Skeletal muscle tissue (tissue), 4 donors: Measurements from ENCODE around the gene SVOPL. TPM values are rescaled to one million over a fixed set of nuclear protein-coding genes. Genes with fewer than 3 reads are reported as not detected.

Experiments used
- H3K27ac ChIP-seq: one replicate; pipeline ENCODE4 v1.7.0; 2013; ENCODE audit warnings: mild to moderate bottlenecking, low read depth, low read length, inconsistent platforms
- H3K27me3 ChIP-seq, 3 donors: one replicate each; pipeline ENCODE4 v1.7.0; 2013; ENCODE audit warnings: low read length in 3 of 3; ENCODE audit not compliant: control insufficient read depth in 3 of 3, insufficient read depth in 3 of 3
- H3K36me3 ChIP-seq, 3 donors: one replicate each; pipeline ENCODE4 v1.7.0; 2013; ENCODE audit warnings: low read length in 3 of 3; ENCODE audit not compliant: control insufficient read depth in 3 of 3, insufficient read depth in 3 of 3
- H3K4me1 ChIP-seq, 3 donors: one replicate each; pipeline ENCODE4 v1.7.0; 2013; ENCODE audit warnings: low read length in 3 of 3, mild to moderate bottlenecking in 3 of 3; ENCODE audit not compliant: control insufficient read depth in 3 of 3, insufficient read depth in 3 of 3
- H3K4me3 ChIP-seq, 3 donors: one replicate each; pipeline ENCODE4 v1.7.0; 2013; ENCODE audit warnings: low read length in 3 of 3
- H3K9ac ChIP-seq, 3 donors: one replicate each; pipeline ENCODE4 v1.7.0; 2013; ENCODE audit warnings: low read length in 3 of 3, mild to moderate bottlenecking in 3 of 3, moderate library complexity in 2 of 3, low read depth in 1 of 3
- H3K9me3 ChIP-seq, 3 donors: one replicate each; pipeline ENCODE4 v1.7.0; 2013; ENCODE audit warnings: low read length in 3 of 3; ENCODE audit not compliant: control insufficient read depth in 3 of 3
- total RNA-seq: library from RNA; depleted of rRNA; stranded (reverse); fragments of >200 nt; gene quantifications from one replicate; pipeline ENCODE4 v1.2.3, GENCODE V29; 2014
- donor health status: Osteomylitis.

The SVOPL gene
- total RNA-seq, 1 donor from 2014 or later = not detected

GRCh38 chr7:138618506-138618905 is 82.7 kb downstream of the SVOPL start:
- Histone ChIP-seq H3K27me3 (no peaks in the 10 kb centered on the region), H3K36me3 (no peaks in the 10 kb centered on the region), H3K9ac (no peak overlapping the region), H3K9me3 (no peaks in the 10 kb centered on the region), H3K27ac (no peak overlapping the region), H3K4me1 (no peaks in the 10 kb centered on the region), H3K4me3 (no peak overlapping the region)

GRCh38 chr7:138616085-138616484 is 85.1 kb downstream of the SVOPL start:
- no peaks in the 10 kb centered on the region for H3K9me3 ChIP-seq
- no peaks in the 10 kb centered on the region for H3K27me3 ChIP-seq

GRCh38 chr7:138613630-138614029 is 87.5 kb downstream of the SVOPL start:
- no peaks in the 10 kb centered on the region for H3K36me3 ChIP-seq
- no peak overlapping the region for H3K9ac ChIP-seq
- H3K4me3 ChIP-seq = no peak overlapping the region
- H3K9me3 ChIP-seq = no peaks in the 10 kb centered on the region
- no peaks in the 10 kb centered on the region for H3K27me3 ChIP-seq
- no peaks in the 10 kb centered on the region for H3K4me1 ChIP-seq
- H3K27ac ChIP-seq = no peak overlapping the region

More at GRCh38 chr7:138616085-138616484, 85.1 kb downstream of the SVOPL start:
- H3K4me1 ChIP-seq = no peaks in the 10 kb centered on the region
- no peaks in the 10 kb centered on the region for H3K36me3 ChIP-seq
- no peak overlapping the region for H3K9ac ChIP-seq
- H3K27ac ChIP-seq = no peak overlapping the region
- no peak overlapping the region for H3K4me3 ChIP-seq

DNA sequence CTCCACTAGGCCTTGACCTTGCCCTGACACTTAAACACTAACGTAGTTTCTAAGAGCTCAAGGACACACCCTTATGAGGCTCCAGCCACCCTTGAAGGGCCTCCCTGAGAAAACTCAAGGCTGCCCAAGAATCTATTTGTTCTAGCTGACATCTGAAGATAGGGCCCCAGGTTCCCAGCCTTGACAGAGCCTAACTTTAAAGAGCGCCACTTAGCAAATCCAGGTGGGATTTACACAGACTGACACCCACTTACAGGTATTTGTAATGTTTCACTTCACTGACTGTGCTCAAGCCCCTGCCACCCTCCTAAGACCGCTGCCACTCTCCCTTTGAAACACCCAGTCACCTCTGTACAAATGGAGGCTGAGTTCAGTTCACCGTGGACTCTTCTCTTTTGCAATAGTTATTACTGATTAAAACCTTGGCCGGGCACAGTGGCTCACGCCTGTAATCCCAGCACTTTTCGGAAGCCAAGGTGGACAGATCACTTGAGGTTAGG is 90.4 kb downstream of the SVOPL start:
- Histone ChIP-seq H3K36me3 (no peaks in the 10 kb centered on the region), H3K27me3 (no peaks in the 10 kb centered on the region), H3K9ac (no peak overlapping the region), H3K4me3 (no peak overlapping the region), H3K4me1 (no peaks in the 10 kb centered on the region), H3K9me3 (no peaks in the 10 kb centered on the region), H3K27ac (no peak overlapping the region)

GRCh38 chr7:138608275-138608674 is 92.9 kb downstream of the SVOPL start:
- H3K27me3 ChIP-seq = no peaks in the 10 kb centered on the region
- no peak overlapping the region for H3K27ac ChIP-seq
- H3K9ac ChIP-seq = no peak overlapping the region
- H3K36me3 ChIP-seq = no peaks in the 10 kb centered on the region
- H3K4me1 ChIP-seq = no peaks in the 10 kb centered on the region
- no peaks in the 10 kb centered on the region for H3K9me3 ChIP-seq
- H3K4me3 ChIP-seq = no peak overlapping the region

DNA sequence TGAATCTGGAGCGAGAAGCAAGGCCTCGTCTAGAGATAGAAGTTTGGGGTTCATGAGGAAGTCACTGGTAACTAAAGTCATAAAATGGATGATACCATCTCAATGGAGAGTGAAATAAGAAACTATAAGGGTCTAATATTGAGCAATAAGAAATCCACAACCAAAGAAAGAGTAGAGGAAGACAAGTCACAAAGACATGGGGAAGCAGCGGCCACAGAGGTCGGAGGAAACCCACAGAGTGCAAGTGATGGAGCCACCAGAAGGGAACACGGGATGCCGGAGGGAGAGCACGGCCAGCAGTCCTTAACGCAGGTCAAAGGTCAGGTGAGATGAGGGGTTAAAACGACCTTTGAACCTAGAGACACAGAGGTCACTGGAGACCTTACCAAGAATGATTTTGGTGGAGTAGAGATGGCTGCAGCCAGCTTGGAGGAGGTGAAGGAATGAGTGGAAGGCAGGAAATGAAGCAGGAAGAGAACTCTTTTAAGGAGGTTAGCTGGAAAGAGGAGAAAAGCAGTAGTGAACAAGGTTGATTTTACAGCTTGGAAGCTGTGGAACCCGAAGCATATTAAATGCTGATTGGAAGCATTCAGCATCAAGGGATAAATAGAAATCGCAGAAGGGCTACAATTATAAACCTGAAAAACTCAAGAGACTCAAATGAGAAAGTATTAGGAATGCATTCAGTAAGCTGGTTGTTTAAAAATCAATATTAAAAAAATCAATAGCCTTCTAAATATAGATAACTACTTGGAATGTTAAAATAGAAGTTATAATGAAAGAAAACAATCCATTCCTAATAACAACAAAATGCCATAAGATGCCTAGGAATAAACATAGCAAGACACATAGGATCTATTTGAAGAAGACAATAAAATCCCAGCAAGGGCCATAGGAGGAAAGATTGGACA is 93.7 kb downstream of the SVOPL start:
- Histone ChIP-seq H3K9me3 (no peaks in the 10 kb centered on the region), H3K9ac (no peak overlapping the region), H3K36me3 (no peaks in the 10 kb centered on the region)

DNA sequence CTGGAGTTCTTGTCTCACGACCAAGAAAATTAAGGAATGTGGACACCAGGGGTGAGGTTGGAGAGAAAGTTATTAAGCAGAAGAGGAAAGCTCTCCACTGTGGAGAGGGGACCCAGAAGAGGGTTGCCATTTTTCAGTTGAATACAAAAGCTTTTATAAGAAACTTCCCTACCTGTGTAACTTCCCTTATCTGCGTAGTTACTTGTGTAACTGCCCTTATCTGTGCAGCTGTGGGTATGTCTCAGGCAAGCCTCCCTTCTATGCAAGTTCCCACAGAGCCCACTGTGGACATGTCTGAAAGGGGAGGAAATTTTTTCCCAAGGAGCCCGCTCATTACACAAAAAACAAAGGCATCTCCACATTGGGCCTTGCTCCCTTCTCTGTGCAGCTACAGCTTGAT is 94.9 kb downstream of the SVOPL start:
- Histone ChIP-seq H3K27ac (no peak overlapping the region), H3K36me3 (no peaks in the 10 kb centered on the region), H3K9me3 (no peaks in the 10 kb centered on the region), H3K4me1 (no peaks in the 10 kb centered on the region), H3K4me3 (no peak overlapping the region), H3K27me3 (no peaks in the 10 kb centered on the region), H3K9ac (no peak overlapping the region)

More for the DNA sequence above, 93.7 kb downstream of the SVOPL start:
- no peak overlapping the region for H3K27ac ChIP-seq
- H3K27me3 ChIP-seq = no peaks in the 10 kb centered on the region
- H3K4me1 ChIP-seq = no peaks in the 10 kb centered on the region
- H3K4me3 ChIP-seq = no peak overlapping the region

DNA sequence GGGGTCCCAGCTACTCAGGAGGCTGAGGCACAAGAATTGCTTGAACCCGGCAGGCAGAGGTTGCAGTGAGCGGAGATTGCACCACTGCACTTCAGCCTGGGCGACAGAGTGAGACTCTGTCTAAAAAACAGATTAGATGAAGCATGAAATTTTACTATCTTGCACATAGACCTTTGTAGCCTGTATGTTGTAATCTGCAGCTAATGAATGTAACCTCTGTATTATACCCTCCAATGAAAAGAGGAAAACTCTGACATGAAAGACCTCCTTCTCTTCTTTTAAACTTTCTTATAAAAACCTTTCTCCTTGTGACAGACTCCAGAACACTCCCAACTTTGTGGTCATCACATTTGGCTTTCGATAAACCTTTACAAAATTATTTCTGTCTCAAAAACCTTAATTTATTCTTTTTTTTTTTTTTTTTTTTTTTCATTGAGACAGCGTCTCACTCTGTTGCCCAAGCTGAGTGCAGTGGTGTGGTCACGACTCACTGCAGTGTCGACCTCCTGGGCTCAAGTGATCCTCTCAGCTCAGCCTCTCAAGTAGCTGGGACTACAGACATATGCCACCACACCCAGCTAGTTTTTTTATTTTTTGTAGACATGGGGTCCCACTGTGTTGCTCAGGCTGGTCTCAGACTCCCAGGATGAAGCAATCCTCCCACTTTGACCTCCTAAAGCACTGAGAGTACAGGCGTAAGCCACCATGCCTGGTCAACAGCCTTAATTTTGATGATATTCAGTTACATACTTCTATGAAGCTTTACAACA is 97.4 kb downstream of the SVOPL start:
- H3K36me3 ChIP-seq = no peaks in the 10 kb centered on the region

DNA sequence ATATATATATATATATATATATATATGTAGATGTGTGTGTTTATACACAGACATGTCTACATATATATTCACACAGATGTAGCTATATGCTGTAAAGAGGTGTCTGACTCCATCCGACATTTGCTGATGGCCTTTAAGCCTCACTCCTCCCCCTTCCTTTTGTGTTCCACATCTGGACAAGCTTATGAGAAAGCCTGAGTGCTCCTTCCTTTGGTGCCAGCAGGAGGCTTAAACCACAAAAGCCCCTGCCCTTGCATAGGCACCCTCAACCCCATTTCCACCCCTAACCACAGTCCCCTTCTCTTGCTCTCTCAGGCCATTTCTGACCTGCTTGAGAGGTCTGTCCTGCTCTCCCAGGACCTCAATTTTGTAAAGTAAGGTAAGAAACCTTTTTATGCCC is 98.7 kb downstream of the SVOPL start:
- Histone ChIP-seq H3K27ac (no peak overlapping the region), H3K9me3 (no peaks in the 10 kb centered on the region), H3K4me3 (no peak overlapping the region), H3K9ac (no peak overlapping the region), H3K36me3 (no peaks in the 10 kb centered on the region), H3K27me3 (no peaks in the 10 kb centered on the region), H3K4me1 (no peaks in the 10 kb centered on the region)

More for the DNA sequence above, 97.4 kb downstream of the SVOPL start:
- H3K27me3 ChIP-seq = no peaks in the 10 kb centered on the region
- no peaks in the 10 kb centered on the region for H3K9me3 ChIP-seq
- no peak overlapping the region for H3K27ac ChIP-seq
- H3K4me1 ChIP-seq = no peaks in the 10 kb centered on the region
- no peak overlapping the region for H3K9ac ChIP-seq
- no peak overlapping the region for H3K4me3 ChIP-seq

DNA sequence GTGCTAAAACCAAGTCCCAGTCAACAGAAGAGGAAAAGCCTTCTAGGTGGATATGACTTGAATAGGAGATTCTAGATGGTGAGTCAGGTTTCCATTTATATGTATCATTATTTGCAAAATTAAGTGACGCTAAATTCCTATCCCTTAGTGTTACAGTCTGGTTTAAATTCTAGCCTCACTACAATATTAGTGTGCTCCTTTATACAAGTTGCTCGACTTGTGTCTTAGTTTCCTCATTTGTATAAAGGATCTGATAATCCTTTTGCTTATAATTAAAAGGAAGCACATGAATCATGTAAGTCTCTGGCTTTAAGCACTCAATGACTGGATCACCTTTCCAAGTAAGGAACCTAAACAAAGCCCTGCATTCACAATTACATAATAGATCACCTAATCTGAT is 105.7 kb downstream of the SVOPL start:
- H3K36me3 ChIP-seq = no peaks in the 10 kb centered on the region
- no peaks in the 10 kb centered on the region for H3K27me3 ChIP-seq
- no peak overlapping the region for H3K9ac ChIP-seq
- H3K4me3 ChIP-seq = no peak overlapping the region
- no peak overlapping the region for H3K27ac ChIP-seq
- H3K9me3 ChIP-seq = no peaks in the 10 kb centered on the region
- H3K4me1 ChIP-seq = no peaks in the 10 kb centered on the region
